ENCODE measurements around the gene MYO10. TPM values are rescaled to one million over a fixed set of nuclear protein-coding genes. Genes with fewer than 3 reads are reported as not detected.
A peak's percentile ranks its signal among the peaks of the same experiment; 100 is the strongest.

Gene MYO10
- total RNA-seq, 1 experiment from 2014 or later, result 71.9 TPM

GRCh38 chr5:16810208-16810854 is 125.8 kb downstream of the MYO10 start:
- intact Hi-C loops (cut with micrococcal nuclease; ENCODE audit: unreplicated experiment), result no loop called here
- Histone ChIP-seq H3K4me3 (ENCODE audit: low read depth in 2 of 2, low read length in 2 of 2) (no peak overlapping the region), H3K9me3 (ENCODE audit: control insufficient read depth, insufficient read depth, low read depth, low read length) (no peaks in the 10 kb centered on the region), H3K4me1 (ENCODE audit: control insufficient read depth, insufficient read depth, low read length) (peaks cover 25% of the 10 kb centered on the region), H3K27me3 (ENCODE audit: control insufficient read depth, insufficient read depth, low read length) (no peaks in the 10 kb centered on the region), H3K36me3 (ENCODE audit: control insufficient read depth, insufficient read depth, low read length) (no peaks in the 10 kb centered on the region), H3K27ac (ENCODE audit: low read length) (peak overlapping the region; percentile 68)
- POLR2A ChIA-PET, result interaction anchor here (0.6 kb wide), 1 partner anchor 102 kb away, joined by 3 read pairs; no protein-coding TSS in a partner anchor
- DNase-seq (ENCODE audit: low read depth, low spot score) (no peak), ATAC-seq (0 out of 2 replicates have a peak, but pooled peaks have one; percentile 36)
- in situ Hi-C loops (cut with HindIII; ENCODE audit: low pct_unique_long_range_greater_than_20kb, low sequenced_read_pairs), result no loop called here
- no peak for TF ChIP-seq REST (IDR thresholded peaks at IDR 0.05; ENCODE audit: insufficient read depth in 1 of 2, low read depth in 2 of 2, low read length in 1 of 2)
- TF ChIP-seq, protein P1, sequence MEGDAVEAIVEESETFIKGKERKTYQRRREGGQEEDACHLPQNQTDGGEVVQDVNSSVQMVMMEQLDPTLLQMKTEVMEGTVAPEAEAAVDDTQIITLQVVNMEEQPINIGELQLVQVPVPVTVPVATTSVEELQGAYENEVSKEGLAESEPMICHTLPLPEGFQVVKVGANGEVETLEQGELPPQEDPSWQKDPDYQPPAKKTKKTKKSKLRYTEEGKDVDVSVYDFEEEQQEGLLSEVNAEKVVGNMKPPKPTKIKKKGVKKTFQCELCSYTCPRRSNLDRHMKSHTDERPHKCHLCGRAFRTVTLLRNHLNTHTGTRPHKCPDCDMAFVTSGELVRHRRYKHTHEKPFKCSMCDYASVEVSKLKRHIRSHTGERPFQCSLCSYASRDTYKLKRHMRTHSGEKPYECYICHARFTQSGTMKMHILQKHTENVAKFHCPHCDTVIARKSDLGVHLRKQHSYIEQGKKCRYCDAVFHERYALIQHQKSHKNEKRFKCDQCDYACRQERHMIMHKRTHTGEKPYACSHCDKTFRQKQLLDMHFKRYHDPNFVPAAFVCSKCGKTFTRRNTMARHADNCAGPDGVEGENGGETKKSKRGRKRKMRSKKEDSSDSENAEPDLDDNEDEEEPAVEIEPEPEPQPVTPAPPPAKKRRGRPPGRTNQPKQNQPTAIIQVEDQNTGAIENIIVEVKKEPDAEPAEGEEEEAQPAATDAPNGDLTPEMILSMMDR (IDR thresholded peaks at IDR 0.05), result no peak
- TF ChIP-seq TCF7L2 (IDR thresholded peaks at IDR 0.05; ENCODE audit: low read depth, low read length), result no peak
- no peak for TF ChIP-seq POLR2AphosphoS5 (IDR thresholded peaks at IDR 0.05; ENCODE audit: low read depth, low read length)
- no peak for TF ChIP-seq SIN3A (IDR thresholded peaks at IDR 0.05; ENCODE audit: borderline replicate concordance, insufficient read depth, low read depth, low read length)
- CTCF ChIA-PET, result no interaction called here
- BruUV-seq (replicated peaks), result no TSS peak

GRCh38 chr5:16809395-16810207 is 126.5 kb downstream of the MYO10 start:
- TF ChIP-seq, protein P1 (IDR thresholded peaks at IDR 0.05), result no peak
- no peak for TF ChIP-seq POLR2AphosphoS5 (IDR thresholded peaks at IDR 0.05; ENCODE audit: low read depth, low read length)
- TF ChIP-seq REST (IDR thresholded peaks at IDR 0.05; ENCODE audit: insufficient read depth in 1 of 2, low read depth in 2 of 2, low read length in 1 of 2), result no peak
- no peak for TF ChIP-seq TCF7L2 (IDR thresholded peaks at IDR 0.05; ENCODE audit: low read depth, low read length)
- no peak for TF ChIP-seq SIN3A (IDR thresholded peaks at IDR 0.05; ENCODE audit: borderline replicate concordance, insufficient read depth, low read depth, low read length)
- intact Hi-C loops (cut with micrococcal nuclease; ENCODE audit: unreplicated experiment) (no loop called here), in situ Hi-C loops (cut with HindIII; ENCODE audit: low pct_unique_long_range_greater_than_20kb, low sequenced_read_pairs) (no loop called here)
- BruUV-seq (replicated peaks), result no TSS peak
- Histone ChIP-seq H3K36me3 (ENCODE audit: control insufficient read depth, insufficient read depth, low read length) (no peaks in the 10 kb centered on the region), H3K4me3 (ENCODE audit: low read depth in 2 of 2, low read length in 2 of 2) (no peak overlapping the region), H3K27ac (ENCODE audit: low read length) (peak overlapping the region; percentile 68), H3K9me3 (ENCODE audit: control insufficient read depth, insufficient read depth, low read depth, low read length) (no peaks in the 10 kb centered on the region), H3K27me3 (ENCODE audit: control insufficient read depth, insufficient read depth, low read length) (no peaks in the 10 kb centered on the region), H3K4me1 (ENCODE audit: control insufficient read depth, insufficient read depth, low read length) (peaks cover 22% of the 10 kb centered on the region)
- POLR2A ChIA-PET, result interaction anchor here (0.6 kb wide), 1 partner anchor 101 kb away, joined by 3 read pairs; no protein-coding TSS in a partner anchor
- DNase-seq (ENCODE audit: low read depth, low spot score) (no peak), ATAC-seq (peak; percentile 22; the same call in 1 of the 2 replicates)
- CTCF ChIA-PET, result no interaction called here

Data from Panc1 (cell line).